Mucosa of gallbladder (tissue), 1 donor: ENCODE results near the gene GAMT. TPM values are rescaled to one million over a fixed set of nuclear protein-coding genes. Genes with fewer than 3 reads are reported as not detected.

Experiments used
- total RNA-seq: library from RNA; stranded (reverse); gene quantifications from one replicate; pipeline ENCODE4 v1.2.1, GENCODE V29; 2021
- donor health status: DM: no; HTN: no; CAD: no.

Gene GAMT
- total RNA-seq, 1 donor from 2014 or later = 27.9 TPM

Other genes starting within 250 kb of the GAMT start
- gene SBNO2, start 227.3 kb downstream of the GAMT start, total RNA-seq = 64.1 TPM
- gene STK11, start 195.8 kb downstream of the GAMT start, total RNA-seq = 72.2 TPM
- gene CBARP, start 163.5 kb downstream of the GAMT start, total RNA-seq = 1.1 TPM
- gene ATP5F1D, start 159.8 kb downstream of the GAMT start, total RNA-seq = 213 TPM
- gene MIDN, start 153.0 kb downstream of the GAMT start, total RNA-seq = 127 TPM
- gene CIRBP, start 132.2 kb downstream of the GAMT start, total RNA-seq = 382 TPM
- 57.6 TPM for gene FAM174C, start 126.0 kb downstream of the GAMT start, total RNA-seq
- gene EFNA2, start 115.7 kb downstream of the GAMT start, total RNA-seq = 8.4 TPM
- gene NDUFS7, start 17.6 kb downstream of the GAMT start, total RNA-seq = 121 TPM
- 77.7 TPM for gene DAZAP1, start 6.0 kb upstream of the GAMT start, total RNA-seq
- gene RPS15, start 36.9 kb upstream of the GAMT start, total RNA-seq = 877 TPM
- gene APC2, start 48.6 kb upstream of the GAMT start, total RNA-seq = 0.43 TPM
- gene C19orf25, start 77.7 kb upstream of the GAMT start, total RNA-seq = 41.6 TPM
- 11.7 TPM for gene PCSK4, start 88.8 kb upstream of the GAMT start, total RNA-seq
- 80.5 TPM for gene REEP6, start 89.6 kb upstream of the GAMT start, total RNA-seq
- 4.4 TPM for gene ADAMTSL5, start 111.5 kb upstream of the GAMT start, total RNA-seq
- 0.89 TPM for gene PLK5, start 122.5 kb upstream of the GAMT start, total RNA-seq
- gene MEX3D, start 166.8 kb upstream of the GAMT start, total RNA-seq = 58.6 TPM
- gene MBD3, start 191.3 kb upstream of the GAMT start, total RNA-seq = 82.8 TPM
- gene UQCR11, start 203.9 kb upstream of the GAMT start, total RNA-seq = 254 TPM